Osteoblast (primary cell): ENCODE measurements around the gene CREB5. TPM values are rescaled to one million over a fixed set of nuclear protein-coding genes. Genes with fewer than 3 reads are reported as not detected.

Experiments used
- DNase-seq: peaks from one replicate; pipeline ENCODE4 v3.0.0; 2011; ENCODE audit warnings: low spot score, mixed read lengths; ENCODE audit not compliant: insufficient read length; ENCODE audit errors: missing footprints
- H2AFZ ChIP-seq: 2 replicates; pipeline ENCODE4 v1.6.0; 2011; ENCODE audit warnings: mild to moderate bottlenecking, low read length
- H3K27ac ChIP-seq: 2 replicates; pipeline ENCODE4 v1.5.1; 2011; ENCODE audit warnings: mild to moderate bottlenecking, low read depth, low read length, moderate library complexity
- H3K27me3 ChIP-seq: 2 replicates; pipeline ENCODE4 v1.6.0; 2012; ENCODE audit warnings: mild to moderate bottlenecking, control low read depth, inconsistent platforms, low read length, moderate library complexity; ENCODE audit not compliant: insufficient read depth
- H3K36me3 ChIP-seq: 2 replicates; pipeline ENCODE4 v1.5.1; 2011; ENCODE audit warnings: mild to moderate bottlenecking, low read length, control low read depth, moderate library complexity; ENCODE audit not compliant: insufficient read depth
- H3K4me1 ChIP-seq: 2 replicates; pipeline ENCODE4 v1.5.1; 2011; ENCODE audit warnings: mild to moderate bottlenecking, low read length, control low read depth, moderate library complexity; ENCODE audit not compliant: insufficient read depth
- H3K4me2 ChIP-seq: 2 replicates; pipeline ENCODE4 v1.6.0; 2011; ENCODE audit warnings: mild to moderate bottlenecking, low read length; ENCODE audit not compliant: insufficient read depth
- H3K4me3 ChIP-seq: fragments of 200-600 bp; sonication (generic); 3 replicates; pipeline ENCODE4 v1.5.1; 2012; ENCODE audit warnings: mild to moderate bottlenecking, low read length, inconsistent platforms; ENCODE audit not compliant: insufficient read depth
- H3K79me2 ChIP-seq: 2 replicates; pipeline ENCODE4 v1.6.0; 2012; ENCODE audit warnings: mild to moderate bottlenecking, low read length, control low read depth, inconsistent platforms; ENCODE audit not compliant: insufficient read depth
- H3K9me3 ChIP-seq: 2 replicates; pipeline ENCODE4 v1.5.1; 2011; ENCODE audit warnings: low read depth, low read length, control low read depth
- H4K20me1 ChIP-seq: 2 replicates; pipeline ENCODE4 v1.6.0; 2012; ENCODE audit warnings: mild to moderate bottlenecking, low read length, control low read depth; ENCODE audit not compliant: insufficient read depth
- total RNA-seq: library from RNA; depleted of rRNA; stranded (reverse); fragments of >200 nt; gene quantifications from 2 replicates; pipeline ENCODE4 v1.2.3, GENCODE V29; 2012
- TF ChIP-seq, protein P1 (sequence below): IDR thresholded peaks from 2 replicates; pipeline ENCODE4 v1.5.1; 2011; ENCODE audit warnings: mild to moderate bottlenecking, low read depth, low read length, moderate library complexity; ENCODE audit errors: extremely low read depth

CREB5 gene
- total RNA-seq, 1 donor, result 5.1 TPM

GRCh38 chr7:28748933-28749584 lies 336.7 kb downstream of the CREB5 start:
- DNase-seq, result no peak
- TF ChIP-seq, protein P1, sequence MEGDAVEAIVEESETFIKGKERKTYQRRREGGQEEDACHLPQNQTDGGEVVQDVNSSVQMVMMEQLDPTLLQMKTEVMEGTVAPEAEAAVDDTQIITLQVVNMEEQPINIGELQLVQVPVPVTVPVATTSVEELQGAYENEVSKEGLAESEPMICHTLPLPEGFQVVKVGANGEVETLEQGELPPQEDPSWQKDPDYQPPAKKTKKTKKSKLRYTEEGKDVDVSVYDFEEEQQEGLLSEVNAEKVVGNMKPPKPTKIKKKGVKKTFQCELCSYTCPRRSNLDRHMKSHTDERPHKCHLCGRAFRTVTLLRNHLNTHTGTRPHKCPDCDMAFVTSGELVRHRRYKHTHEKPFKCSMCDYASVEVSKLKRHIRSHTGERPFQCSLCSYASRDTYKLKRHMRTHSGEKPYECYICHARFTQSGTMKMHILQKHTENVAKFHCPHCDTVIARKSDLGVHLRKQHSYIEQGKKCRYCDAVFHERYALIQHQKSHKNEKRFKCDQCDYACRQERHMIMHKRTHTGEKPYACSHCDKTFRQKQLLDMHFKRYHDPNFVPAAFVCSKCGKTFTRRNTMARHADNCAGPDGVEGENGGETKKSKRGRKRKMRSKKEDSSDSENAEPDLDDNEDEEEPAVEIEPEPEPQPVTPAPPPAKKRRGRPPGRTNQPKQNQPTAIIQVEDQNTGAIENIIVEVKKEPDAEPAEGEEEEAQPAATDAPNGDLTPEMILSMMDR, result no peak
- Histone ChIP-seq H3K4me2 (no peak overlapping the region), H3K79me2 (no peaks in the 10 kb centered on the region), H3K4me3 (no peak overlapping the region), H3K4me1 (peaks cover 6% of the 10 kb centered on the region), H3K27me3 (no peaks in the 10 kb centered on the region), H3K9me3 (peaks cover 2% of the 10 kb centered on the region), H2AFZ (no peak overlapping the region), H4K20me1 (no peaks in the 10 kb centered on the region), H3K36me3 (no peaks in the 10 kb centered on the region), H3K27ac (no peak overlapping the region)

GRCh38 chr7:28749638-28750037 lies 337.3 kb downstream of the CREB5 start:
- Histone ChIP-seq H3K79me2 (no peaks in the 10 kb centered on the region), H3K4me1 (peaks cover 8% of the 10 kb centered on the region), H4K20me1 (no peaks in the 10 kb centered on the region), H3K4me2 (no peak overlapping the region), H3K4me3 (no peak overlapping the region), H3K27ac (no peak overlapping the region), H3K9me3 (peaks cover 2% of the 10 kb centered on the region), H3K27me3 (no peaks in the 10 kb centered on the region), H2AFZ (no peak overlapping the region), H3K36me3 (no peaks in the 10 kb centered on the region)
- DNase-seq, result no peak
- TF ChIP-seq, protein P1, result no peak

- Histone ChIP-seq H3K4me3 (no peak overlapping the region), H3K9me3 (peaks cover 2% of the 10 kb centered on the region), H4K20me1 (no peaks in the 10 kb centered on the region), H3K27me3 (no peaks in the 10 kb centered on the region), H3K36me3 (no peaks in the 10 kb centered on the region), H3K4me1 (peaks cover 22% of the 10 kb centered on the region), H3K27ac (no peak overlapping the region), H2AFZ (no peak overlapping the region), H3K79me2 (no peaks in the 10 kb centered on the region), H3K4me2 (no peak overlapping the region)
- DNase-seq, result peak; percentile 65
- TF ChIP-seq, protein P1, result no peak
Observed at GRCh38 chr7:28750981-28751380, 338.7 kb downstream of the CREB5 start.

DNA sequence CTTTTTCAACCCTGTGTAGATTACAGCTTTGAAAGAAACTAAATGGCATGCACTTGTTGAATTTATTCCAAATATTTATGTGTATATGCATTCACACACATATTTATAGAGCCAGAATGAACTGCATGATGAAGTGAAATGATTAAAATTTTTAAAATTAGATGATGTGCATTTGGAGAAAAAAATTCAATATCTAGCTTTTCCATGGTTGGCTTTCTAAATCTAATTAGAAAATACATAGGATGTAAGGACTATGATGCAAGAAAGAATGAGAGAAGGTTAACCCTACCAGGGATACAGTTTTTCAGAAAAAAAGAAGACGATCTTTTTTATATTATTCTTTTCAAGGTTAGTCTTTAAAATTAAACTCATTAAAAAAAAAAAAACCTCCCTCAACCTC lies 341.3 kb downstream of the CREB5 start:
- no peak overlapping the region for H3K4me2 ChIP-seq
- TF ChIP-seq, protein P1, result no peak
- no peaks in the 10 kb centered on the region for H3K36me3 ChIP-seq
- no peaks in the 10 kb centered on the region for H3K79me2 ChIP-seq
- H2AFZ ChIP-seq, result no peak overlapping the region
- H3K9me3 ChIP-seq, result peaks cover 2% of the 10 kb centered on the region
- peaks cover 22% of the 10 kb centered on the region for H3K4me1 ChIP-seq
- no peaks in the 10 kb centered on the region for H3K27me3 ChIP-seq
- no peak overlapping the region for H3K4me3 ChIP-seq
- DNase-seq, result no peak
- H4K20me1 ChIP-seq, result no peaks in the 10 kb centered on the region
- no peak overlapping the region for H3K27ac ChIP-seq
